ENCODE measurements around the gene MME. TPM values are rescaled to one million over a fixed set of nuclear protein-coding genes. Genes with fewer than 3 reads are reported as not detected.

MME gene
- total RNA-seq, 2 donors from 2014 or later: 30.2 to 31.9 TPM

DNA sequence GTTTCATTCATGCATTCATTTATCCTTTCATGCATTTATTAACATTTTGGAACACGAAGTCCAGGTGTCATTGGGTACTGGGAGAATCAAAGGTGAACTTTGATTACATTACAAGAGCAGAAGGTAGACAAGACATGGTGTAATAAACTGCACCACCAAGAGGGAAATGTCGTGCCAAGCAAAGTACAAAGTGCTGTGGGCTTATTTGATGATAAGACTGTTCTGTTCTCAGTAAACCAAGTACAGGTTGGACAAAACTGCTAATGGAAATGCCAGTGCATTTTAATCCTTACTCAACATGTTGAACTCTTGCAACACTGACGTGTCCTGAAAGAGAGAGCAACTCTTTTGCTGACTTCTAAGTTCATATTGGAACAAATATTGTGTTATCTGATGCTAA lies 69.4 kb downstream of the MME start:
- Mint-ChIP-seq H3K27me3 (ENCODE audit: insufficient read depth) (no peaks in the 10 kb centered on the region), H3K4me1 (no peaks in the 10 kb centered on the region), H3K36me3 (ENCODE audit: low read depth) (peaks cover 9% of the 10 kb centered on the region), H3K4me3 (no peak overlapping the region), H3K27ac (no peak overlapping the region), H3K9me3 (no peaks in the 10 kb centered on the region)
- Histone ChIP-seq H3K4me3 (ENCODE audit: low read length) (no peak overlapping the region), H3K9ac (ENCODE audit: extremely low read depth, low read length, poor library complexity, severe bottlenecking) (no peak overlapping the region), H3K9me3 (ENCODE audit: control insufficient read depth, low read length) (no peaks in the 10 kb centered on the region), H3K27ac (ENCODE audit: low read depth, low read length) (no peak overlapping the region), H3K36me3 (ENCODE audit: control insufficient read depth, insufficient read depth, low read length) (peaks cover 42% of the 10 kb centered on the region), H3K27me3 (ENCODE audit: control insufficient read depth, insufficient read depth, low read length, poor library complexity, severe bottlenecking) (no peaks in the 10 kb centered on the region), H3K4me1 (ENCODE audit: control insufficient read depth, insufficient read depth, low read length) (no peaks in the 10 kb centered on the region)
- WGBS, 2 experiments (ENCODE audit: insufficient coverage in 1 of 2, insufficient read length in 1 of 2): 91 to 94% methylated on average over 3 of the region's 3 CpGs
- no peak for TF ChIP-seq CTCF (conservative IDR thresholded peaks at IDR 0.05)
- no peak for DNase-seq

- no peak for DNase-seq
- 98% methylated on average over 5 of the region's 6 CpGs; no CpG with 5 or more reads in 1 of the 2 experiments for WGBS, 2 experiments (ENCODE audit: insufficient coverage in 1 of 2, insufficient read length in 1 of 2)
- Mint-ChIP-seq H3K9me3 (no peaks in the 10 kb centered on the region), H3K4me1 (no peaks in the 10 kb centered on the region), H3K36me3 (ENCODE audit: low read depth) (peaks cover 6% of the 10 kb centered on the region), H3K27ac (no peak overlapping the region), H3K27me3 (ENCODE audit: insufficient read depth) (no peaks in the 10 kb centered on the region), H3K4me3 (no peak overlapping the region)
- no peak overlapping the region for H3K27ac ChIP-seq (ENCODE audit: low read depth, low read length)
- H3K27me3 ChIP-seq (ENCODE audit: control insufficient read depth, insufficient read depth, low read length, poor library complexity, severe bottlenecking): no peaks in the 10 kb centered on the region
- no peak for TF ChIP-seq CTCF (conservative IDR thresholded peaks at IDR 0.05)
- H3K36me3 ChIP-seq (ENCODE audit: control insufficient read depth, insufficient read depth, low read length): peaks cover 27% of the 10 kb centered on the region
- H3K9ac ChIP-seq (ENCODE audit: extremely low read depth, low read length, poor library complexity, severe bottlenecking): no peak overlapping the region
- H3K4me1 ChIP-seq (ENCODE audit: control insufficient read depth, insufficient read depth, low read length): no peaks in the 10 kb centered on the region
- no peaks in the 10 kb centered on the region for H3K9me3 ChIP-seq (ENCODE audit: control insufficient read depth, low read length)
- no peak overlapping the region for H3K4me3 ChIP-seq (ENCODE audit: low read length)
Observed at GRCh38 chr3:155153242-155154186, 73.4 kb downstream of the MME start.

DNA sequence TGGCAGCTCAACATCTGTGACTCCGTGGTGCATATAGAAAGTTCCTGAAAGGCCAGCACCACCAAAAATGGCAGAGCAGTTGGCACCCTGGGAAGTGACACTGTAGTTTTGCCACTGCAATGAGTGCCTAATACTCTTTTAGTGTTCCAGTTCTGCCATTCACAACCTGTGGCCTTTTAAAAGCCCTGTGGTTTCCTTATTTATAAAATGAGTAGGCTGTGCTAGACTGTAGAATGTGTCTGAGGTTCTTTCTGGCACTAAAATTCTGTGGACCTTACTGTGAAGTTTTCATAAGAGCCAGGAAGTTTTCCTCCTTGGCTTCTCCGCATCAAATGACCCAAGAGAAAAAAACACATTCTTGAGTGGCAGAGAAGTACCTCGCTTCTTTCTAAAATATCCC lies 74.1 kb downstream of the MME start:
- H3K36me3 ChIP-seq (ENCODE audit: control insufficient read depth, insufficient read depth, low read length): peaks cover 21% of the 10 kb centered on the region
- no peak for TF ChIP-seq CTCF (conservative IDR thresholded peaks at IDR 0.05)
- H3K36me3 Mint-ChIP-seq (ENCODE audit: low read depth): peaks cover 6% of the 10 kb centered on the region
- H3K4me3 Mint-ChIP-seq: no peak overlapping the region
- 94 to 100% methylated on average over 1 to 3 of the region's 3 CpGs for WGBS, 2 experiments (ENCODE audit: insufficient coverage in 1 of 2, insufficient read length in 1 of 2)
- H3K9me3 ChIP-seq (ENCODE audit: control insufficient read depth, low read length): no peaks in the 10 kb centered on the region
- H3K27me3 Mint-ChIP-seq (ENCODE audit: insufficient read depth): no peaks in the 10 kb centered on the region
- H3K27me3 ChIP-seq (ENCODE audit: control insufficient read depth, insufficient read depth, low read length, poor library complexity, severe bottlenecking): no peaks in the 10 kb centered on the region
- H3K27ac Mint-ChIP-seq: no peak overlapping the region
- H3K4me3 ChIP-seq (ENCODE audit: low read length): no peak overlapping the region
- no peak overlapping the region for H3K9ac ChIP-seq (ENCODE audit: extremely low read depth, low read length, poor library complexity, severe bottlenecking)
- no peaks in the 10 kb centered on the region for H3K4me1 Mint-ChIP-seq
- H3K9me3 Mint-ChIP-seq: no peaks in the 10 kb centered on the region
- H3K4me1 ChIP-seq (ENCODE audit: control insufficient read depth, insufficient read depth, low read length): no peaks in the 10 kb centered on the region
- no peak for DNase-seq
- no peak overlapping the region for H3K27ac ChIP-seq (ENCODE audit: low read depth, low read length)
